Common myeloid progenitor, CD34-positive (primary cell): ENCODE measurements around the gene RHBDF1.

Experiments used
- CTCF ChIA-PET: fragments of 350-600 bp; sonication (Branson Sonifier 250); formaldehyde crosslinking; loops from one replicate; lab custom pipeline; 2021; ENCODE audit warnings: antibody characterized with exemption; lab: Charles Lee
- POLR2A ChIA-PET: fragments of 350-600 bp; sonication (Branson Sonifier 250); formaldehyde crosslinking; loops from one replicate; lab custom pipeline; 2021; ENCODE audit warnings: antibody characterized with exemption; lab: Charles Lee
- DNase-seq, 3 donors: peaks; one replicate each; pipeline versions ENCODE4 v3.0.0 to v3.0.0-alpha.2; 2013
- H3K27ac ChIP-seq, 2 experiments: 1 replicate in 1 of 2; 2 replicates in 1 of 2; pipeline ENCODE4 v1.7.0; 2013; ENCODE audit warnings: inconsistent platforms in 2 of 2, low read length in 2 of 2, mild to moderate bottlenecking in 2 of 2, low read depth in 1 of 2, moderate library complexity in 1 of 2; ENCODE audit not compliant: severe bottlenecking in 2 of 2, insufficient read depth in 1 of 2, poor library complexity in 1 of 2
- H3K27me3 ChIP-seq, 5 experiments: replicated peaks in 2 of 5; 1 replicate in 3 of 5; 2 replicates in 2 of 5; pipeline versions ENCODE4 v1.6.1 to v1.7.0; 2013; ENCODE audit warnings: low read length in 4 of 5, mild to moderate bottlenecking in 2 of 5, moderate library complexity in 2 of 5, inconsistent platforms in 1 of 5; ENCODE audit not compliant: insufficient read depth in 5 of 5, control insufficient read depth in 4 of 5
- H3K36me3 ChIP-seq, 4 experiments: 1 replicate in 2 of 4; 2 replicates in 2 of 4; pipeline versions ENCODE4 v1.6.1 to v1.7.0; 2013; ENCODE audit warnings: low read length in 3 of 4, control low read depth in 1 of 4, mild to moderate bottlenecking in 1 of 4; ENCODE audit not compliant: control insufficient read depth in 4 of 4, insufficient read depth in 4 of 4
- H3K4me1 ChIP-seq, 4 experiments: 1 replicate in 3 of 4; 2 replicates in 1 of 4; pipeline versions ENCODE4 v1.6.1 to v1.7.1; 2013; ENCODE audit warnings: low read length in 3 of 4, mild to moderate bottlenecking in 3 of 4, control low read depth in 1 of 4, inconsistent platforms in 1 of 4, moderate library complexity in 1 of 4; ENCODE audit not compliant: control insufficient read depth in 4 of 4, insufficient read depth in 4 of 4; ENCODE audit errors: control extremely low read depth in 1 of 4
- H3K4me3 ChIP-seq, 7 experiments: 1 replicate in 4 of 7; 2 replicates in 3 of 7; pipeline versions ENCODE4 v1.5.1 to v1.7.0; 2013; ENCODE audit warnings: mild to moderate bottlenecking in 7 of 7, low read length in 6 of 7, moderate library complexity in 6 of 7, inconsistent platforms in 2 of 7, low read depth in 2 of 7, control low read depth in 1 of 7; ENCODE audit not compliant: insufficient read depth in 4 of 7, control insufficient read depth in 1 of 7; ENCODE audit errors: extremely low read depth in 1 of 7
- H3K9me3 ChIP-seq, 5 experiments: 1 replicate in 4 of 5; 2 replicates in 1 of 5; pipeline versions ENCODE4 v1.6.1 to v1.7.1; 2013; ENCODE audit warnings: low read length in 4 of 5, mild to moderate bottlenecking in 2 of 5, inconsistent platforms in 1 of 5, low read depth in 1 of 5, moderate library complexity in 1 of 5; ENCODE audit not compliant: control insufficient read depth in 4 of 5, insufficient read depth in 2 of 5; ENCODE audit errors: control extremely low read depth in 1 of 5
- WGBS: methylation state at CpG from one replicate; pipeline ENCODE4 v1.1.5; 2013; ENCODE audit not compliant: insufficient coverage; 5-methylcytosine and 5-hydroxymethylcytosine counted together

Gene RHBDF1

DNA sequence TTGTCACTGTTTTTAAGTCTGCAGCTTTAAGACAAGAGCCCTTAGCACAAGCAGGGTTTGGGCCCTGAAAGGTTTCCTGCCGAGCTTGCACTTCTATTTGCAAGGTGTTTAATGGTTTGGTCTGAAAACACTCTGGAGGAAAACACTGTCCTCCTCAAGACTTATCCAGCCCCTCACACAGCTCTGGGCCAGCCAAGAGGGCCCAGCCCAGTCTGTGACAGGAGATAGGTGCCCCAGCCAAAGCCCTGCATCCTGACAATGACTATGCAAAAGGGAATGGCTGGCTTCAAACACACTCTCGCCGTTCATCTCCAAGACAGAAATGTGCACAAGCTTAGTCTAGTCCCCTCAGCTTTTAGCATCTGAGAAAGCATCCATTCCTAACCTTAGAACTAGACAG, 32.5 kb upstream of the RHBDF1 start:
- DNase-seq = peak in 2 of 3 donors; percentile 53 to 62
- Histone ChIP-seq H3K36me3 (peaks cover 9 to 40% (median 18%) of the 10 kb centered on the region in 4 experiments), H3K4me3 (peak overlapping the region in 1 of 7 experiments; percentile 20), H3K4me1 (peaks cover 0 to 16% (median 7%) of the 10 kb centered on the region in 4 experiments), H3K9me3 (no peaks in the 10 kb centered on the region), H3K27me3 (no peaks in the 10 kb centered on the region), H3K27ac (peak overlapping the region in 1 of 2 experiments; percentile 11)
- 15% methylated on average over 3 of the region's 3 CpGs for WGBS
- ChIA-PET CTCF (interaction anchor here (0.8 to 5.4 kb wide), 17 partner anchors 9 to 87 kb away, joined by 3 to 54 read pairs (median 5); partner anchors contain the start of genes HBQ1 and RHBDF1), POLR2A (no interaction called here)

- no peak overlapping the region for H3K4me3 ChIP-seq
- ChIA-PET POLR2A (no interaction called here), CTCF (interaction anchor here (0.8 to 5.4 kb wide), 14 partner anchors 9 to 88 kb away, joined by 3 to 54 read pairs (median 6); partner anchors contain the start of genes HBQ1 and RHBDF1)
- H3K36me3 ChIP-seq = peaks cover 9 to 35% (median 13%) of the 10 kb centered on the region in 4 experiments
- peak overlapping the region in 1 of 2 experiments; percentile 11 for H3K27ac ChIP-seq
- H3K9me3 ChIP-seq = no peaks in the 10 kb centered on the region
- 79% methylated on average over 4 of the region's 5 CpGs for WGBS
- peaks cover 0 to 16% (median 7%) of the 10 kb centered on the region in 4 experiments for H3K4me1 ChIP-seq
- no peaks in the 10 kb centered on the region for H3K27me3 ChIP-seq
- DNase-seq = no peak
These were observed 31.9 kb upstream of the RHBDF1 start for GRCh38 chr16:104355-104754.

DNA sequence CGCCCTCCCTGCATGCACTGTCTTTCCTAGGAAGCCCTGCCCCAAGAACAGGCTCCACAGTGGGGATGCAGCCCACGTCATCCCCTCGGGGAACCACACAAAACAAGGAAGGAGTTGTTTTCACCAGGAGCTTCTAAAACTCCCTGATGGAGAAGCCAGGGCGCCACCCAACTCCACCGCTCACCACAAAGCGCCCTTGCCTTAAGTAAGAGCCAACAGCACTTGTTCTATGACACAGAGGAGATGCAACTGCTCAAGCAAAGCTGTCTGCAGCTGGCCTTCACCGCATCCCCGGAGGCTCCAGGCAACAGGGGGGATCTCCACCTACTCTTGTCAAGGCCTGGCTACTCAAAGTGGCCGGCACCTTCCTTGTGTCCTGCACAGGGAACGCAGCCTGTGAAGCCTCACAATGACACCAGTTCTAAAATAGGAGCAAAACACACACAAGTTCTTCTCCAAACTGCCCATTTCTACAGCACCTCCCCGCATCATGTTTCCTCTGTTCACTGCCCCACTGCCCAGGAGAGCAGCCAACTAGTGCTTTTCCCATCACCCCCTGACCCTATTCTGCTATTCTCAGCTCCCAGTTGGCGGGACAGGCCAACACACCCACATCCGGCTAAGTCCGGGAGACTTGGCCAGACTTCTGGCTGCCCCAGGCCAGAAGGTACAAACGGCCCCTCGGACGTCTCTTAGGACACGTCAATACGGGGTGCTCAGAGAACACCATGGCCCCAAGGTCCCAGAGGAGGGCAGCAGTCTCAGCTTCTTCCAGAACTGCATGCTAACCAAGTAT, 29.8 kb upstream of the RHBDF1 start:
- H3K4me1 ChIP-seq = peaks cover 0 to 16% (median 7%) of the 10 kb centered on the region in 4 experiments
- ChIA-PET CTCF (interaction anchor here (0.9 to 4.6 kb wide), 2 partner anchors 14 to 36 kb away, joined by 3 to 46 read pairs; no protein-coding TSS in a partner anchor), POLR2A (no interaction called here)
- H3K9me3 ChIP-seq = no peaks in the 10 kb centered on the region
- DNase-seq = no peak
- H3K27ac ChIP-seq = no peak overlapping the region
- H3K36me3 ChIP-seq = peaks cover 4 to 44% (median 22%) of the 10 kb centered on the region in 4 experiments
- 93% methylated on average over 16 of the region's 19 CpGs for WGBS
- H3K27me3 ChIP-seq = no peaks in the 10 kb centered on the region
- no peak overlapping the region for H3K4me3 ChIP-seq

GRCh38 chr16:101586-101985, 29.2 kb upstream of the RHBDF1 start:
- DNase-seq = no peak
- WGBS = 96% methylated on average over 6 of the region's 6 CpGs
- no peaks in the 10 kb centered on the region for H3K9me3 ChIP-seq
- no peak overlapping the region for H3K4me3 ChIP-seq
- no peaks in the 10 kb centered on the region for H3K27me3 ChIP-seq
- peaks cover 4 to 40% (median 21%) of the 10 kb centered on the region in 4 experiments for H3K36me3 ChIP-seq
- CTCF ChIA-PET = interaction anchor here (0.6 to 4.6 kb wide), 2 partner anchors 36 to 81 kb away, joined by 3 to 46 read pairs; no protein-coding TSS in a partner anchor
- POLR2A ChIA-PET = no interaction called here
- peaks cover 0 to 19% (median 7%) of the 10 kb centered on the region in 4 experiments for H3K4me1 ChIP-seq
- no peak overlapping the region for H3K27ac ChIP-seq

- Histone ChIP-seq H3K27ac (no peak overlapping the region), H3K9me3 (no peaks in the 10 kb centered on the region), H3K36me3 (peaks cover 4 to 42% (median 23%) of the 10 kb centered on the region in 4 experiments), H3K4me3 (no peak overlapping the region), H3K27me3 (no peaks in the 10 kb centered on the region), H3K4me1 (peaks cover 0 to 21% (median 7%) of the 10 kb centered on the region in 4 experiments)
- POLR2A ChIA-PET = no interaction called here
- WGBS = 98% methylated on average over 4 of the region's 5 CpGs
- CTCF ChIA-PET = interaction anchor here (0.6 to 1.2 kb wide), 2 partner anchors 51 to 261 kb away, joined by 3 read pairs; no protein-coding TSS in a partner anchor
- no peak for DNase-seq
These were observed 28.6 kb upstream of the RHBDF1 start for GRCh38 chr16:100989-101388.

DNA sequence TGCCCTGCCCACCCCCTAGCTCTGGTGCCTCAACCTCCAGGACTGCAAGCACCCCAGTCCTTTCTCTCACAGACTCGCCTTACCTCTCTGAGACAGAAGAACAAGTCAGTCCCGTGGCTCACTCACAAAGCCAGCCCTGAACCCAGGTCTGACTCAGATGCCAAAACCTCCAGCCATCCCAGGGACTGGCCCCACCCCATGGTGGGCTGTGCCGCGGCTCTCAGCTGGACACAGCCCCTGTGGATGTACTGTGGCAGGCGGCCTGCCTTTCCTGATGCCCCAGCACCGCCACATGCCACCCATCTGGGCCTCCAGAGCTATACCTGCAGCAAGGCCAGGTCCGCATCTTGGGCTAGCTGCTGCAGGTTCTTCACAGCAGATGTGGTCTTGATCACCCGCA, 25.4 kb upstream of the RHBDF1 start:
- 97% methylated on average over 8 of the region's 8 CpGs for WGBS
- Histone ChIP-seq H3K4me3 (no peak overlapping the region), H3K4me1 (peaks cover 0 to 7% (median 0%) of the 10 kb centered on the region in 4 experiments), H3K27me3 (no peaks in the 10 kb centered on the region), H3K36me3 (peaks cover 3 to 46% (median 25%) of the 10 kb centered on the region in 4 experiments), H3K9me3 (no peaks in the 10 kb centered on the region), H3K27ac (no peak overlapping the region)
- ChIA-PET CTCF (interaction anchor here (1.1 to 17.5 kb wide), 11 partner anchors 8 to 84 kb away, joined by 4 to 643 read pairs (median 11); partner anchors contain the start of genes MPG, POLR3K, RHBDF1 and SNRNP25), POLR2A (interaction anchor here (0.7 kb wide), 1 partner anchor 13 kb away, joined by 3 read pairs; no protein-coding TSS in a partner anchor)
- DNase-seq = no peak
